ENCODE data around the gene NFATC4.

DNA sequence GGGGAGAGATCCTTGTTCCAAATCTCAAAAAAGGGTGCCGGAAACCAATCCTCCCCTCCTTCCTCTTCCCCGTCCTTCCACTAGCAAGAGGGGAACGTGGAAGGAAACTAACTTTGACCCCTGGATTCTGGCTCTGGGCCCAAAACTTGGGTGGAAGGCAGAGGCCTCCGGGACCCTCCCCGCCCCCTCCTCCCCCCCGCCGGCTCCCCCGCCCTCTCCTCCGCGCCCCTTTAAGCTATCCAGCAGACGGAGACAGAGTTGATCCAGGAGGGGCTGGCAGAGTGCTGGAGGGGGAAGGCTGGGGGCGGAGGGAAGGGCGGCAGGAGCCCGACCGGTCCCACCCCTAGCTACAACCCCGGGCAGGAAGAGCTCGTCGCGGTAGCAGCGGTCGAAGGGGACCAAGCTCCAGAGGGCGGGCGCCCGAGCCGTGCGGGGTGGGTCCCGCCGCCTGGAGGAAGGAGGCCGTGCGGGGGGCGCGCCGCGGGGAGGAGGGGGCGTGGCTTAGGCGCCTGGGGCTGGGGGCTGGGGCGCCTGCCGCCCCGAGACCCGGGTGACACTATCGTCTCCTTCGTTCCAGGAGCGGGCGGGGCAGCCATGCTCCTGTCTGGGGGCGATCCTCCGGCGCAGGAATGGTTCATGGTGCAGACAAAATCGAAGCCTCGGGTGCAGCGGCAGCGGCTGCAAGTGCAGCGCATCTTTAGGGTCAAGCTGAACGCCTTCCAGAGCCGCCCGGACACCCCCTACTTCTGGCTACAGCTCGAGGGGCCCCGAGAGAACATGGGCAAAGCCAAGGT is 30.9 kb downstream of the NFATC4 start, which contains the start of gene NYNRIN:
- no peak for TF ChIP-seq EZH2 (IDR thresholded peaks at IDR 0.05; ENCODE audit: borderline replicate concordance, low read depth, low read length, severe bottlenecking)
- TF ChIP-seq, protein P1, sequence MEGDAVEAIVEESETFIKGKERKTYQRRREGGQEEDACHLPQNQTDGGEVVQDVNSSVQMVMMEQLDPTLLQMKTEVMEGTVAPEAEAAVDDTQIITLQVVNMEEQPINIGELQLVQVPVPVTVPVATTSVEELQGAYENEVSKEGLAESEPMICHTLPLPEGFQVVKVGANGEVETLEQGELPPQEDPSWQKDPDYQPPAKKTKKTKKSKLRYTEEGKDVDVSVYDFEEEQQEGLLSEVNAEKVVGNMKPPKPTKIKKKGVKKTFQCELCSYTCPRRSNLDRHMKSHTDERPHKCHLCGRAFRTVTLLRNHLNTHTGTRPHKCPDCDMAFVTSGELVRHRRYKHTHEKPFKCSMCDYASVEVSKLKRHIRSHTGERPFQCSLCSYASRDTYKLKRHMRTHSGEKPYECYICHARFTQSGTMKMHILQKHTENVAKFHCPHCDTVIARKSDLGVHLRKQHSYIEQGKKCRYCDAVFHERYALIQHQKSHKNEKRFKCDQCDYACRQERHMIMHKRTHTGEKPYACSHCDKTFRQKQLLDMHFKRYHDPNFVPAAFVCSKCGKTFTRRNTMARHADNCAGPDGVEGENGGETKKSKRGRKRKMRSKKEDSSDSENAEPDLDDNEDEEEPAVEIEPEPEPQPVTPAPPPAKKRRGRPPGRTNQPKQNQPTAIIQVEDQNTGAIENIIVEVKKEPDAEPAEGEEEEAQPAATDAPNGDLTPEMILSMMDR (IDR thresholded peaks at IDR 0.05; ENCODE audit: borderline replicate concordance, extremely low read depth, low read length, poor library complexity, severe bottlenecking) = no peak

Measured in DND-41 (cell line).